Activated CD8-positive, alpha-beta memory T cell treated with anti-CD3 and anti-CD28 coated beads for 36 hours (primary cell): ENCODE measurements around the gene MLANA. TPM values are rescaled to one million over a fixed set of nuclear protein-coding genes. Genes with fewer than 3 reads are reported as not detected.

Experiments
- CTCF ChIA-PET: fragments of 350-600 bp; sonication (Branson Sonifier 250); formaldehyde crosslinking; loops from one replicate; lab custom pipeline; 2021; ENCODE audit warnings: antibody characterized with exemption; lab: Charles Lee
- POLR2A ChIA-PET: fragments of 350-600 bp; sonication (Branson Sonifier 250); formaldehyde crosslinking; loops from one replicate; lab custom pipeline; 2021; ENCODE audit warnings: antibody characterized with exemption; lab: Charles Lee
- total RNA-seq, 2 experiments: library from RNA; stranded (reverse); gene quantifications; one replicate each; pipeline ENCODE4 v1.2.3, GENCODE V29; 2021

Gene MLANA, protein sequence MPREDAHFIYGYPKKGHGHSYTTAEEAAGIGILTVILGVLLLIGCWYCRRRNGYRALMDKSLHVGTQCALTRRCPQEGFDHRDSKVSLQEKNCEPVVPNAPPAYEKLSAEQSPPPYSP
- total RNA-seq = not detected

DNA sequence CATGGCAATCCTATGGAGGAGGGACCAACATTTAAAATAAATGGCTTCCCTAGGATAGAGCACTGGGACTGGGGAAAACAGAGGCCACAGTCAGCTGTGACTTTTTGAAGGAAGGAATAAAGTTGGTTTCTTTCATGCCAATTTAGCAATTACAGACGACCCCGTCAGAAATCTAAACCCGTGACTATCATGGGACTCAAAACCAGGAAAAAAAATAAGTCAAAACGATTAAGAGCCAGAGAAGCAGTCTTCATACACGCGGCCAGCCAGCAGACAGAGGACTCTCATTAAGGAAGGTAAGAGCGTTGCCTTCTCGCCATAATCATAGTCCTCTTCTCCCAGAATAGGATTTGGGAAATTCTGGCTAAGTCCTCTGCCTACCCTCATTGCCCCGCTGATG, at the start of gene MLANA:
TSS of gene MLANA (plus strand) at position 249 of the 400 bp plus-strand sequence. CDS start 1,586 bp downstream, outside the sequence.
- ChIA-PET CTCF (no interaction called here), POLR2A (no interaction called here)

DNA sequence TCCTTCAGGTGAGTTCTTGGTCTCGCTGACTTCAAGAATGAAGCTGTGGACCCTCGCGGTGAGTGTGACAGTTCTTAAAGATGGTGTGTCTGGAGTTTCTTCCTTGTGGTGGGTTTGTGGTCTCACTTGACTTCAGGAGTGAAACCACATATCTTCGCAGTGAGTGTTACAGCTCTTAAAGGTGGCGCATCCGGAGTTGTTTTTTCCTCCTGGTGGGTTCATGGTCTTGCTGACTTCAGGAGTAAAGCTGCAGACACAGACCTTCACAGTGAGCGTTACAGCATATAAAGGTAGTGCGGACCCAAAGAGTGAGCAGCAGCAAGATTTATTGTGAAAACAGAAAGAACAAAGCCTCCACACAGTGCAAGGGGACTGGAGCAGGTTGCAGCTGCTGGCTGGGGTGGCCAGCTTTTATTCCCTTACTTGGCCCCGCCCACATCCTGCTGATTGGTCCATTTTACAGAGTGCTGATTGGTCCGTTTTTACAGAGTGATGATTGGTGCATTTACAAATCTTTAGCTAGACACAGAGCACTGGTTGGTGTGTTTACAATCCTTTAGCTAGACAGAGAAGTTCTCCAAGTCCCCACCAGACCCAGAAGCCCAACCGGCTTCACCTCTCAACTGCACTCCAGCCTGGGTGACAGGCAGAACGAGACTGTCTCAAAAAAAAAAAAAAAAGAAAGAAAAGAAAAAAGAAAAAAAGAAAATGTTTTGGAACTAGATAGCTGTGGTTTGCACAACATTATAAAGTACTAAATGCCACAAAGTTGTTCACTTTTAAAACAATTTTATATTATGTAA, 48.7 kb upstream of the MLANA start:
- POLR2A ChIA-PET = interaction anchor here (0.6 to 2.6 kb wide), 4 partner anchors 9 to 917 kb away, joined by 3 to 11 read pairs (median 3); partner anchors contain the start of gene ERMP1
- CTCF ChIA-PET = interaction anchor here (0.7 to 5.0 kb wide), 4 partner anchors 9 to 344 kb away, joined by 3 to 28 read pairs (median 4); partner anchors contain the start of gene ERMP1

DNA sequence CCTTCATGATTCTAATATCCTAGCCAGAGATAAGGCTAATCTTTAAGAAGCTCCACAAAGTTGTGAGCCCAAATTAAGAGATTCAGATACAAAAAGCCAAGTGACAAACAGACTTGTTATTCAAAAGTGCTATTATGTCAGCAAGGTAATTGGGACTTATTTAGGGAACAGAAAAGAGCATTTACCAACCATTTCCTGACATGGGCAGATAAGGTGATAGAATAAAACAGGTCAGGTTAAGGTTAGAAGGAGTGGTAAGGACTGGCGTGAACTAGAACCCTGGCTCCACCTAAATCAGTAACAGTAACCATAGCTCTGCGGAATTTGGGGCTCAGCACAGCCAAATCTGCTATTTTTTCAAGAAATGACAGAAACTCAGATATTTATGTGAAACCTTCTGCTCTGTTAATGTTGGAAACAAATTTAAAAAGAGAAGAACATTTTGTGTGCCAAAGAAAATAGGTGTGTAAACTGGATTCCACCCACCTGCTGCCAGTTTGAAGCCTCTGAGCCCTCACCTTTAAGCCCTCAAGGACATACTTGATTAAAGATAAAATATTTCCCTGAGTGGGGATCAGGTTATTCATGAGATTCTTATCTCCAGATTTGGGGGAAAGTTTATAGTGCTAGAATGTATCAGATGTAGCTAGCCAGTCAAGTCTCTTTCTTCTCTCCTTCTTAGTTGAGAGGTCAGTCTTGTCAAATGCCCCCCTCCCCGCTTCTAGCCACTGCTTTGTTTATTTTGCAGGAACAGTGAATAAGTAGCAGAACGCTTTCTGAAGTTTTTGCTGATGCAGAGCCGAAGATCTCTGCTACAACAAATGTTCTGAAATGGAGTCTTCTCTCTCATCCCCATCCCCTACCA, 47.5 kb upstream of the MLANA start:
- ChIA-PET POLR2A (interaction anchor here (0.7 to 2.6 kb wide), 3 partner anchors 8 to 915 kb away, joined by 3 to 11 read pairs (median 3); partner anchors contain the start of gene ERMP1), CTCF (interaction anchor here (0.7 to 5.0 kb wide), 4 partner anchors 10 to 345 kb away, joined by 3 to 28 read pairs (median 4); partner anchors contain the start of gene ERMP1)

DNA sequence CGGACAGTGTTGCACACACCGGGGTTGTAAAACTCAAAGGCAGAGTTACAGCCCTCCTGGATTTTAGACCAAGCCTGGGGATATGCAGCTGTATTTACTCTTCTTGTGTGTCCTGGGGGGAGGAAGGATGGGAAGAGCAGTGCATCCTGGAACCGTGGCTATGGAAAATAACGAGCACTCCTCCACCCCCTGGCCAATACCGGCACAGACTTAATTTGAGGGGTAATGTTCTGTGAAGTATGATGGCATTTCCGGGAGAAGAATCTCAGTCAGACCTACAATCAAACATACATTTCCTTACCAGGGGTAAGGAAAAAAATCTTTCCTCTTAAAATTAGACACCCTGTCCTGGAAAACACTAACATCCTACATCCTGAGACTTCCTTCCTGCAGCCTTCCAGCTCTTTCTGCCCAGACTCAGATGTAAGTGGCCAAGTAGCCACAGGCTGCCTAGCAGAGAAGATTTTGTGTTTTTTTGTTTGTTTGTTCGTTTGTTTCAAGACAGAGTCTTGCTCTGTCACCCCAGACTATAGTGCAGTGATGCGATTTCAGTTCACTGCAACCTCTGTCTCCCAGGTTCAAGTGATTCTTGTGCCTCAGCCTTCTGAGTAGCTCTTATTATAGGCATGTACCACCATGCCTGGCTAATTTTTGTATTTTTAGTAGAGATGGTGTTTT, 46.8 kb upstream of the MLANA start:
- CTCF ChIA-PET = interaction anchor here (1.6 to 5.0 kb wide), 2 partner anchors 11 to 42 kb away, joined by 3 to 28 read pairs; partner anchors contain the start of gene ERMP1
- POLR2A ChIA-PET = no interaction called here

DNA sequence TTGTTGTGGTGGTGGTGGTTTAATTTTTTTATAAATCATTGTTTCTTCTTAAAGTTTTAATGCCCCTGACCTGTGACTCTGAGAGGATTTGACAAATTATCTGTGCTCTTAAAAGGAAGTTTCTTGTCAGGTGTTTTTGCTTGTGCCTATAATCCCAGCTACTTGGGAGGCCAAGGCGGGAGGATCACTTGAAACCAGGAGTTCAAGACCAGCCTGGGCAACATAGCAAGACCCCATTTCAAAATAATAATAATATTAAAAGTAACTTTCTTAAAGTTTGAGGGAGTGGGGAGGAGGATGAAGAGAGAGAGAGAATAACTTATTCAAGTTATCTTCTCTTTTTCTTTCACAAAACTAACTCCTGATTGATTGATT, 45.5 kb upstream of the MLANA start:
- CTCF ChIA-PET = interaction anchor here (5.0 kb wide), 1 partner anchor 12 kb away, joined by 28 read pairs; the partner anchor contains the start of gene ERMP1
- POLR2A ChIA-PET = no interaction called here

DNA sequence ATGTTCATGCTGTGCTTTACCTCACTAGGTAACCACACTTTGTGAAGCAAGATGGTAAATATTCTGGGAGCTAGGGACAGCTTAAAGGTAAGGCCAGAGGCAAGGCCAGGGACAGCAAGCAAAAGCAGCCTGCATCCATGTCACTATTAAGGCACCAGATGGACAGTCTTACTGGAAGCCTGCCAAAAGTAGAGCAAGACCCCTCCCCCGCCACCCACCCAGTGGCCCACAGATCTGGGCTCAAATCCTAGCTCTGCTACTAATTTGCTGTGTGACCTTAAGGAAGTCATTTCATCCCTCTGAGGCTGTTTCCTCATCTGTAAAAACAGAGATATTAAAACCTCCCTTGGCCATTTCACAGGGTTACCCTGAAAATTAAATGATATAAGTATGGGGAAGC, 44.6 kb upstream of the MLANA start:
- CTCF ChIA-PET = interaction anchor here (0.6 to 1.0 kb wide), 3 partner anchors 9 to 832 kb away, joined by 3 to 6 read pairs (median 3); no protein-coding TSS in a partner anchor
- POLR2A ChIA-PET = no interaction called here

DNA sequence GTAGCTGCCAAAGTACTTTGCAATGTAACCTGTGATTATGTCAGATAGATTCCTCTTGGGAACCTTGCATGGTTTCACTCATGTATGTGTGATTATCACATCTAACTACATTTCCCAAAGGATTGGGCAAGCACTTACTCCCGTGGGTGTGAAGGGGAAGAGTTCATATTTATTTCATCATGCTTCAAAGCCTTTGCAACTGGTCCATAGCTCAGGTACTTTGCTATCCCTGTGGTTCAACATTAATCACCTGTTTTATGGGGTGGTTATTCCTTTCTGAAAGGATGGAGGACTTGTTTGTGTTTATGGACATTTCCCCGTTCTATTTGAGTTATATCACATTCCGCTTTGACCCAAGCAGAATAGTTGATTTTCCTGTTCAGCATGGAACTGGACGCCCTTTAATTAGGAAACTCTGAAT, 44.2 kb upstream of the MLANA start:
- POLR2A ChIA-PET = no interaction called here
- CTCF ChIA-PET = interaction anchor here (1.0 kb wide), 1 partner anchor 39 kb away, joined by 3 read pairs; no protein-coding TSS in a partner anchor

DNA sequence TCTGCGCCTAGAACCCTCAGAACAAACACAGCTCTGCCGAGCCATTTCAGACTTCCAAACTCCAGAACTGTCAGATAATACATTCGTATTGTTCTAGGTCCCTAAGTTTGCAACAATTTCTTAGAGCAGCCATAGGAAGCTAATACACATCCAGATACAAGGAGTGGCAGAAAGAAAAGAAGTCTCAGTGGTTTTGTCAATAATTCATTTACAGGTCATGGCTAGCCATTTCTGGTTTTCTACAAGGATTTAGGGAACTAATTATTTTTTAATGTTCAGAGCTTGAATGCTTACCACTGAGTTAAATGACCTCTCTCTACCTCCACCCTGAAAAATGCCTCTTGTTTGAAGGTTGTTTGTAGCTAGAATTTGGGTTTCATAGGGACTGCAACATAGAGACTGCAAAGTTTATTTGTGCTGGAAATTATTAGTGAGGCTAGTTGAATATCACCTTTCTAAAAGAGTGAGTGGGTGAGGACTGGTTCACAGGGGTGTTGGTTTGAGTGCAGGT, 42.3 kb upstream of the MLANA start:
- ChIA-PET CTCF (no interaction called here), POLR2A (no interaction called here)

DNA sequence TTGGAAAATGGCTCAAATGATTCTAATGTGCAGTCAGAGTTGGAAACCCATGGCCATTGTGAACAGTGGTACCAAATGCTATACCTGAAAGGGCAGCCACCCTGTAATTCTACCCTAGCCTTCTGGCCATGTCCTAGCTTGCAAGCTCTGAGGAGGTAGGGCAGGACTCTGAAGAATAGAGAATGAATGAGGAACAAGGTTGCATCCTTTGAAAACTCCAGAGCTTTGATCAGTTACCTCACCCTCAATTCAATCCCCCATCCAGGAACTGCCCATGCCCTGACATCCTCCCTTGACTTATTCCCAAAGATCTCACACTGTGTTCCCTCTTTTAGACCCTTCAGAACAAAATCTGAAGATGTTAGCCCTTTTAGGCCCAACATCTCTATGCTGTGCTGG, 40.0 kb upstream of the MLANA start:
- POLR2A ChIA-PET = no interaction called here
- CTCF ChIA-PET = no interaction called here

DNA sequence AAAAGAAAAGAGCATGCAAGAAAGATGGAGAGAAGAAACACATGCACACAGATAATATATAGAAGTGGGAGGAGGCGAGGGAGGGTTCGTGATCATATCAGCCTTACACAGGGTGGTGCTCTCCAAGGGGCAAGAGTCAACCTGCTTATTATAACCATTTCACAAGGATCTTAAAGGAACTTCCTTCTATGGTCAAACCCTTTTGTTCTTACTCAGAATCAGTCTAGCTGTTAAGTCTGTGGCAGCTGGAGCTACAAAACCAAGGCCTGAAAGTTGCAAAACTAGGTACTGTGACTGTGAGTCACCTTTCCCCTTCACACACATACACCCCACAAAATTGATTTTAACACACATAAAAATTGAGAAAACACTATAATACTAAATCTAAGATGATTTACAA, 39.2 kb upstream of the MLANA start:
- POLR2A ChIA-PET = interaction anchor here (0.8 kb wide), 1 partner anchor 9 kb away, joined by 3 read pairs; no protein-coding TSS in a partner anchor

DNA sequence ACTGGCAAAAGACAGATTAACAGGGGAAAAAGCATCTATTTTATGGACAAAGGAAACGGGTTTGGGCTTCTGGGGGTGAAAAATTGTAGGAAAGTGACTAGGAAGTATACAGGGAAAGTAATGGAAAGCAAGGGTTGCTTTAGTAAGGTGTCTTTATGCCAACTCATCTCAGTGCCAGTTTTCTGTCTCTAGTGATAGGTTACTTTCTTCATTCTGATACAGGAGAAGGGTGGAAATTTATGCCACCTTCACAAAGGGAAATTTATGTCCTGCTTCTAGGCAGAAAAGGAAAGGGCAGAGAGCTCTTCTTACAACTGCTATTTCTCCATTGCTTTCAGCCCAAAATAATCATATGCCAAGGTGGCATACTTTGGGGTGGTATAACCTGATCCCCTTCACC, 37.7 kb upstream of the MLANA start:
- CTCF ChIA-PET = no interaction called here
- POLR2A ChIA-PET = no interaction called here

More for the DNA sequence above, 39.2 kb upstream of the MLANA start:
- CTCF ChIA-PET = interaction anchor here (0.5 to 0.6 kb wide), 2 partner anchors 129 to 251 kb away, joined by 3 read pairs; no protein-coding TSS in a partner anchor

DNA sequence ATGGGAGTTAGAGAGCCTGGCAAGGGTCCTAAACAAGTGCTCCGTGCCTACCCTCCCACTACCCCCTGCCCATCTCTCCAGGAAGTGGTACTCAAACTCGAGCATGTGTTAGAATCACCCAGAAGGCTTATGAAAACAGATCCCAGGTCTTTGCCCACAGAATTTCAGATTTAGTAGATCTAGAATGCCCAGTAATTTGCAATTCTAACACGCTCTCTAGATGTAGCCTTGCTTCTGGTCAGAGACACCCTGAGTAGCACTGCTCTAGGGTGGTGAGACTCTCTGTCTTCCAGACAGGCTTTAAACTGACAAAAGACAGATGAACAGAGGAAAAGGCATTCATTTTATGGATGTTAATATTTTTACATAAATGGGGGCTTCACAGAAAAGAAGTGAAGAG, 37.1 kb upstream of the MLANA start:
- ChIA-PET POLR2A (interaction anchor here (0.9 kb wide), 1 partner anchor 20 kb away, joined by 3 read pairs; the partner anchor contains the start of gene ERMP1), CTCF (no interaction called here)

DNA sequence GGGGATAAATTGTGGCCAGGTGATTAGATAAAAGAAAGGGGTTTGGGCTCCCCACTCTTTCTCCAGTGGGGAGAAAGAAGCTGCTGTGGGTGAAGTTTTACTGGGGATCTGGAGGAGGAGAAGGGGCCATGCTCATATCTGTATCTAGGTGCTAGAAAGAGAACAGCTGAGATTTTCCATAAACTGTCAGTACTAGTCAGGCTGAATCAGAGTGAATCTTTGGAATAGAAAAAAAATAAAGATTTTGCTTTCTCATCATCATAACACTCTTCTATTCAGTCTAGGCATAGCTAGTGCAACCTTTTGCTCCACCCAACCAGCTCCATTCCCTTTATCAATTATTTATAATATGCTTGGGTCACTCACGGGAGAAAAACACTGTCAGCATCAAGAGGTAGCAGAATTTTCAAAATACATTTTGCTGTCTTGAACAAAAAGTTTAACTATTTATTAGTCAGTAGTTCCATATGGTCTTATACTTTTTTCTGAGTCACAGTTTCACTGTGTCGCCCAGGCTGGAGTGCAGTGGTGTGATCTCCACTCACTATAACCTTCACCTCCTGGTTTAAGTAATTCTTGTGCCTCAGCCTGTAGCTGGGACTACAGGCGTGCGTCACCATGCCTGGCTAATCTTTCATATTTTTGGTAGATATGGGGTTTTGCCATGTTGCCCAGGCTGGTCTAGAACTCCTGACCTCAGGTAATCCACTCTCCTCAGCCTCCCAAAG, 36.5 kb upstream of the MLANA start:
- POLR2A ChIA-PET = interaction anchor here (0.9 kb wide), 1 partner anchor 21 kb away, joined by 3 read pairs; the partner anchor contains the start of gene ERMP1
- CTCF ChIA-PET = interaction anchor here (1.3 kb wide), 1 partner anchor 8 kb away, joined by 3 read pairs; no protein-coding TSS in a partner anchor

DNA sequence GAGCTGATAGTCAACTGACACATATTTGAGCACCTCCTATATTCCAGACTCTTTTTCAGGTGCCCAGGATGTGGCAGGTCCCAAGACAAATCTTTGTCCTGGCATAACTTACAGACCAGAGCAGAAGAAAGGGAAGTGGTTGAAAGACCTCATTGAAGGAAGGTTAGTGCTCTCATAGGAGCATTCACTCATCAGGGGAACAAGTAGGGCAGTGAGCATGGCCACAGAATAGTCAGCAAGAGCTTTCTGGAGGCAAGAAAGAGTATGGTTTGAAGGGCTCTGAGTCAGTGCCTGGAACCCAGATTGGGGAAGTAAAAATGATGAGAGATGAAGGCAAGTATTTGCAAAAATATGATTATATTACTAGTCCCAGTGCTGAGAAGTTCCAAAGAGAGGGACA, 32.8 kb upstream of the MLANA start:
- ChIA-PET POLR2A (no interaction called here), CTCF (no interaction called here)

DNA sequence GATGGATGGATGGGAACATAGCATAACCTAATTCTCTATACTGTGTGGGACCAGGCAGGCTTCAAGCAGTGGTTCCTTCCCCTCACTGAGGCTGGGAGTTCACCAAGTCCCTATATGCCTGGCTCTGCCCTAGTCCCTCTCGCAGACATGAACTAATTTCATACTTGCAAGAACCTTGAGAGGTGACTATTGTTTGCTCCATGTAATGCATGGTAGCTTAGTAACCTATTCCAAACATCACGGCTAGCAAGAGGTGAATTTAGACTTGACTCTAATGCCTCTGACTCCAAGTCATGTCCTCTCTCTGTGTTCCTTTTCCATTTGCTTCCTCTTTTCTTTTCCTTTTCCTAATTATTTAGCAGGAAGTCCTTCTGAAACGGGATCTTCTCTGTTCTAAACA, 31.9 kb upstream of the MLANA start:
- POLR2A ChIA-PET = no interaction called here
- CTCF ChIA-PET = no interaction called here

DNA sequence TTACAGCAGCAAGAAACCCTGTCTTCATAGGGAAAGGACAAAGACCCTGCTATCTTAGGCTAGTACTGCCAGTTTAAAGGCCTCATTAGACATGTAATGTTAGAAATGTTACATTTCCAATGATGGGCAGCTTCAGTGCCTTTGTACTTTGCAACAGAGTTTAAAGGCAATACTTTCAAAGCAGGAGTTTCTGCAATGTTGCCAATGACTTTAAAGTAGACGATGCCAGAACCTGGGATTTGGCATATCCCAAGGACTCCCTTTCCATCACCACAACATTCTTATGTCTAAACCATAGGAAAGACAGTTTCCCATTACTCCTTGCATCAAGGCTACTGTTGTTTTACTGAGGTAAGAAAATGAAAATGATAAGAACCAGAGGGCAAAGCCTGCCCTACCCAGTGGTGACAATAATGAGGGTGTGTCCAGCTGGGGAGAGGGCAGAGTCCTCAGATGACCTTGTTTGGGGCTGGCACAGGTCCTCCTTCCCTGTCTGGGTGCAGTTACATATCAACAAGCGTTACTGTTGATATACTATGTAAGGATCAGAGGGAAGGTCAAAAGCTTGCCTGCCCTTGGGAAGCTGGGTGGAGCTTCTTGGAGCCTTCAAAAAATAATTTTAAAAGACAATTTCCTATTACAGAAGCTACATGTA, 27.5 kb upstream of the MLANA start:
- ChIA-PET POLR2A (no interaction called here), CTCF (interaction anchor here (1.3 kb wide), 1 partner anchor 40 kb away, joined by 3 read pairs; no protein-coding TSS in a partner anchor)

DNA sequence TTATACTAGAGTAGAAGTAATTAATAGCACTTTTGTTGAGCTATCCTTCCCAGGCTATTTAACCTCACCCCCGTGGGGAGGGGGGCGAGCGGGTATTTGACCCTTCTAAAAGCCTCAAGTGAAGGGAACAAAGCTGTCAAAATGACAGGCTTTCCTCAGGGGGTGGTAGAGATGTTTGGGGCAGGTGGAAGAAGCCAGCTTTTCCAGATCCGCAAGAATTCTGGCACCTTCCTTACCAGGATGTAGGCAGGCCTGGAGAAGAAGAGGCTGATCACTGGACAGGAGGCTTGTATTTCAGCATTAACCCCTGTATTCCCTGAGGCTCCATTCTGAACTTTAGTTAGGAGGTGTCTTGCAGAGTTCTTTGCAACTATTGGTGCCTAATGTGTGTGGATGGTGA, 26.2 kb upstream of the MLANA start:
- CTCF ChIA-PET = interaction anchor here (1.3 kb wide), 1 partner anchor 39 kb away, joined by 3 read pairs; no protein-coding TSS in a partner anchor
- POLR2A ChIA-PET = no interaction called here
